HG03139 (cell line): Measurements from ENCODE around the gene UPK3BL1.
"Not testable (repeated sequence)": the region's sequence is repeated elsewhere in the genome, so short reads cannot be mapped to it uniquely, and the experiment has no call there.

Source experiments
- ATAC-seq: cut with Tn5 transposase; IDR thresholded peaks from one replicate; pipeline ENCODE4 v1.9.1; 2021; ENCODE audit not compliant: unreplicated experiment

UPK3BL1 gene, protein sequence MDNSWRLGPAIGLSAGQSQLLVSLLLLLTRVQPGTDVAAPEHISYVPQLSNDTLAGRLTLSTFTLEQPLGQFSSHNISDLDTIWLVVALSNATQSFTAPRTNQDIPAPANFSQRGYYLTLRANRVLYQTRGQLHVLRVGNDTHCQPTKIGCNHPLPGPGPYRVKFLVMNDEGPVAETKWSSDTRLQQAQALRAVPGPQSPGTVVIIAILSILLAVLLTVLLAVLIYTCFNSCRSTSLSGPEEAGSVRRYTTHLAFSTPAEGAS

DNA sequence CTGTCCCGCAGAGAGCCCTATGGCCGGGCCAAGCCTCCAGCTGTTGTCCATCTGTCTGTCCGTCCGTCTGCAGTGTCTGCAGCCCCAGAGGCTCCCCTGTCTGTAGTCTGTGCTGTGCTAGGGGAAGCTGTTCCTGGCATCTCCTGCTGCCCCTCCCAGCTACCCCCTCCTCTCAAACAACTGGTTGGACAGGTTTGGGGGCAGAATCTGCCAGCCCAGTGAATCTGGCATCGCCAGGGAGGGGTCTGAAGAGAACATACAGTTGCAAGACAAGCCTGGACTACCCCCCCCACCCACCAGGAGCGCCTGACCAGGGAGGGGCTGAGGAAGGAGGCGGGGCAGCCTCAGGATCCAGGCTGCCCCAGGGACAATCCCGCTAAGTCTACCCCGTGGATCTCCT lies at the start of gene UPK3BL1:
Gene UPK3BL1, minus strand, starts transcription at position 101 of the 400 bp plus-strand sequence. Its CDS starts 50 bp downstream, at position 51.
- not testable (repeated sequence) for ATAC-seq

DNA sequence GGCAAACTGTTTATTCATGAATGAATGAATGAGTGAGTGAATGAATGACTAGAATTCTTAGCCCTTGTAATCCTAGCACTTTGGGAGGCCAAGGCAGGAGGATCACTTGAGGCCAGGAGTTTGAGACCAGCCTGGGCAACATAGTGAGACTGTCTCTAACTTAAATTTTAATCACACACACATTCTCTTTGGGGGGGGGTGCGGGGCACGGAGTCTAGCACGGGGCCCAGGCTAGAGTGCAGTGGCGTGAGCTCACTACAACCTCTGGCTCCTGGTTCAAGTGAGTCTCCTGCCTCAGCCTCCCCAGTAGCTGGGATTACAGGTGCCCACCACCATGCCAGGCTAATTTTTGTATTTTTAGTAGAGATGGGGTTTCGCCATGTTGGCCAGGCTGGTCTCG lies 48.0 kb upstream of the UPK3BL1 start:
- not testable (repeated sequence) for ATAC-seq

DNA sequence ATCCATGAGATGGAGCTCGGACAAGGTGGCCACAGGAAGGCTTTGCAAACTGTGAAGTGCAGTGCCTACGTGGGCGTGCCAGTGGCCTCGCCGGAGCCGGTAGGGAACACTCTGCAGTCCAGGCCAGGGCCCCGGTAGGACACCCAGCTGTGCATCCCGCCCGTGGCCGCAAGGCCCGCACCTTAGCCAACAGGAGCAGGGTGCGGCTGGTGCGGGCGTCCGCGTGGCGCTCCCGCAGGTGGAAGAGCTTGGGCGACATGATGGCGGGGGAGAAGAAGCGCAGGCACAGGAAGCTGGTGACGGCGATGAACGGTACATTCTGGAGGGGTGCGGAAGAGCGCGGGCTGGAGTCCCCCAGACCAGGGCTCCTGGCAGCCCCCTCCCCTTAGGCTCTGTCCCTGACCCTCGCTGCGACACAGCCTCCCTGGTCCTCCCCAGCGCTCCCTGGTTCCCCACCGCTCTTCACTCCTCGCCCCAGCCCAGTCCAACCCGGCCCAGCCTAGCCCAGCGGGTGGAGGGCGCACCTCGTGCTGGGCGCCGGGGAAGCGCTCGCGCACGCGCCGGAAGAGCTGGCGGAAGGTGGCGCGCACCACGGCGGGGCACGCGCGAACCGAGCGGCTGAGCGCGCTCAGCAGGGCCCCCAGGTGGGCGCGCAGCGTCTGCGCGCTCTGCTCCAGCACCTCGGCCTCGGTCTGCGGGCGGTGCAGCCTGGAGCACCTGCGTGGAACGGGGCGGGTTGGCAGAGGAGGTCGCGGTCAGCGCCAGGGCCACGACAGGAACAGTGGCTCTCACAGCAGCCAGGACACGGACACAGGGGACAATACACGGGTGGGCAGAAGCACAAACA lies 47.1 kb upstream of the UPK3BL1 start:
- ATAC-seq: peak; percentile 63

DNA sequence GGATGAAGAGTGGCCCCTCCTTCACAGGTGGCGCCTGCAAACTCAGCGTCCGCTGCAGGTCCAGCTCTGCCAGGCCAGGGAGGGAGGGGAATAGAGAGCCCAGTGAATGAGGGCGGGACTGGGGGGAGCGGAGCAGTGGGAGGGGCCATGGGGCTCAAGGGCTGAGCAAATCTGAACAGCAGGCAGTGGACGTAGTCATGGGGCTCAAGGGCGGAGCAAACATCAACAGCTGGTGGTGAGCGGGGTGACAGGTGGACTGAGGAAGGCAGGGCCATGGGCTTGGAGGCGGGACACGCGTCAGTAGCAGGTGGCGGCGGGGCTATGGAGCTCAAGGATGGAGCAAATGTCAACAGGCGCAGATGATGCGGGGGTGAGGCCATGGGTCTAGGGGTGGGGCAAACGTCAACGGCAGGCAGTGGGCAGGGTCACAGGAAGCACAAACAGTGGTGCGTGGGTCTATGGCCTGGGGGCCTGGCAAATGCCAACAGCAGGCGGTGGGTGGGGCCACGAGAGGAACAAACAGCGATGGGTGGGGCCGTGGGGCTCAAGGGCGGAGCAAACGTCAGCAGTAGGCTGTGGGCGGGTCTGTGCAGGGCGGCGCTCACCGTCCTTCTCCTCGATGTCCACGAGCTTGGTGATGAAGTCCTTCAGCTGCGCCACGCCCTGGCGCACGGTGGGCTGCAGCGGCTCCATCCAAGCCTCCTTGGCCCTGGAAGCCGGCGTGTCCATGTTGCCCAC lies 45.9 kb upstream of the UPK3BL1 start:
- peak; percentile 72 for ATAC-seq

DNA sequence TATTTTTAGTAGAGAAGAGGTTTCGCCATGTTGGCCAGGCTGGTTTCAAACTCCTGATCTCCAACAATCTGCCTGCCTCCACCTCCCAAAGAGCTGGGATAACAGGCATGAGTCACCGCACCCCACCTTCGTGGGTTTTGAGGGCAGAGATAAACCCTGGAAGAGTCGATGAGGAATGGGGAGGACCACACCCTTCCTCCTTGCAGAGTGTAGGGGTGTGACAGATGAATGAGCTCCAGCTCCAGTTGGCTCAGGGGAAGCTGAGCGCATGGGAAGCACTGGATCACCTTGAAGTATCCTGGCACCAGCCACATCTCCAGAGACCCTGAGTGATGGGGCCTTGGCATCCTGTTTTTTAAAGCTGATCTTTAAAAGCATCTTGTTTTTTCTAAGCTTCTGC lies 40.0 kb upstream of the UPK3BL1 start:
- ATAC-seq: not testable (repeated sequence)

DNA sequence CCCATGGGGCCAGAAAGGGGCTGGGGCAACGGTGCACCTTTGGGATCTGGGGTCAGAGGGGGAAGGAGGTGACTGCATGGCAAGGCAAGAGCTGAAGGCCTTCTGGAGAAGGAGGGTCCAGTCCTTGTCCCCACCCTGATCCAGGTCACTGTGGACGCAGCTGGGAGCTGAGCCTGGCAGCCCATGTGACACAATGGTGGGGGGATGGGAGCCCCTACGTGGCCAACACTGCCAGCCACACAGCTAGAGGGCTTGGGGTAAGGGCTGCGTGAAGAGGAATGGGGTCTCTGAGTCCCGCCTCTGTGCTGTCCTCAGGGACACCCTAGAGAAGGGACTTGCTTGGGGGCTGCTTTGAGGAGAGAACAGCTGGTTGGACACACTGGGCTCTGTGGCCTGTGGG lies 38.2 kb upstream of the UPK3BL1 start:
- not testable (repeated sequence) for ATAC-seq

DNA sequence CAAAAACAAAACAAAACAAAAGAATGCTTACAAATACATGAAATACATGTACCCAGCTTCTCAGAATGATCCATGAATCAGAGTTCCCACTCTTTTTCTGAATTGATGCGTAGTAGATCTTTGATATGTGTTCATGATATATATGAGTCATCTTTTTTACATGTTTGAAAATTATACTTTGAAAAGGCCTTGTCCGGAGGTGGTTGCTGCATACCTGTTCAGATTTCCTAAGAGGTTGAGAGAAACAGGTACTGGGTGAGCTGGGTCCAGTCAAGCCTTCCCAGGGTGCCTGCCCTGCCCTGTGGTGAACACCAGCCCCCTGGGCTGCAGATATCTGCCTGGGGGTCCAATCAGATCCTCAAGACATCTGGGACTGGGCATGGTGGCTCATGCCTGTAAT lies 33.0 kb upstream of the UPK3BL1 start:
- not testable (repeated sequence) for ATAC-seq

DNA sequence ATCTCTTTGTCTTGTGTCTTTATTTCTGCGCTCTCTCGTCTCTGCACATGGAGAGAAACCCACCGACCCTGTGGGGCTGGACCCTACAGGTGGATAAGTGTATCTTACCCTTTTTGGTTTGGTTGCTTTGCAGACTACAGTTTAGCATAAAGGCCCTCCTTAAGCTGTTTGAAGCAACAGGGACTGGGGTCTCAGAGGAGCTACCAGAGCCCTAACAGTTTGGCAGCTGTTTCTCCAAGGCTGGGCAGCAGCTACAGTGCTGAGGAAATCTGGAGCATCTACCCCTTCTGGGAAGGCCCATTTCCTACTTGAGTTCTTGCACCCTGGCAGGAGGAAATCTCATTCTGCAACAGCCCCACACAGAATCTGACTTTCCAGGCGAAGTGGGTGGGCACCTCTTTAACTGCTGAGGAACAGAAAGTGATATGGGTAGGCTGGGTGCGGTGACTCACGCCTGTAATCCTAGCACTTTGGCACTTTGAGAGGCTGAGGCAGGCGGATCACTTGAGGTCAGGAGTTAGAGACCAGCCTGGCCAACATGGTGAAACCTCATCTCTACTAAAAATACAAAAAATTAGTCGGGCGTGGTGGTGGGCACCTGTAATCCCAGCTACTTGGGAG lies 31.0 kb upstream of the UPK3BL1 start:
- not testable (repeated sequence) for ATAC-seq

DNA sequence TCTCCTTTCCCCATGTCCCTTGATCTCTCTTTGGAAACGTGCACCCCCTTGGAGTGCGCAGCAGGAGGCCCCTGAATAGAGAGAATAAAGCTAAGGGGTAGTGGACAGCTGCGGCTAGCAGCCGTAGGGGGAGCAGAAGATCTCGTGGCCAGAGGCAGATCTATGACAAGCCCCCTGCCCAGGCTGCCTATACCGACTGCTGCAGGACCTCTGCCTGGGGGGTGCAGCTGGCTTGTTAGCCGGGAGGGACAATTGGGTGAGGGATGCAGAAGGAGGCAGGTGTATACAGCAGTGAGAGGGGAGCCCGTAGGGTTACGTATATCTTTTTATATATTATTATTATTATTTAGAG lies 29.3 kb upstream of the UPK3BL1 start:
- peak; percentile 22 for ATAC-seq

DNA sequence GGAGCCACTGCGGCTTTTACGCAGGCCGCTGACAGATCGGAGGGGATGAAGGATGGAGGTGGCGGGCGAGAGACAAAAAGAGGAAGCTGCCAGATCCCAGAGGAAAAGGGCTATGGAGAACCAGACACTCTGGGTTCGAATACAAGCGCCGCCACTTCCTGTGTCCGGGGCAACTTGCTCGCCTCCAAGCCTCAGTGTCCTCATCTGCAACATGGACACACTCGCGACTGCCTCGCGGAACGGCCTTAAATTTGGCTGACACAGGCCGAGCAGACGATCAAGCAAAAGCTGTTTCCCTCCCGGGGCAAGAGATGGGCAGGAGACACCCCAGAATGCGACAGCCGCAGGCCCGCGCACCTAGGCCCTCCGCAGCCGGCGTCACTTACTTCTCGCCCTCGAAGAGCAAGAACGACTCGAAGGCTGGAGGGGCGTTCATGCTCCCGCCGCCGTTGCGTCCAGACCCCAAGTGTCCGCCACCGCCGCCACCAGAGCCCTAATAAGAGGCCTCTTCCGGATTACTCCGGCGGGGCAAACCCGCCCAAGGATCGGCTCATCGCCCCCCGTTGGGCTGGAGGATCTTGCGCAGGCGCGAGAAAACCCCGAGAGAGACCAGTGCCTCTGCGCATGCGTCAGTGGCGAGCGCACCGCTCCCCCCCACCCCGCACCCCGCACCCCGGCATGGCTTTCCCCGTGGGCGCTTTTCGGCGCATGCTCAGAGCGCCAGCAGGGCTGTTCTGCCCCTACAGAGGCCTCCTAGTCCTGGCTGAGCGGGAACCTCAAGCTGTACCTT lies 28.8 kb upstream of the UPK3BL1 start, which contains the start of gene POLR2J2:
Gene POLR2J2, minus strand, starts transcription at position 498 of the 790 bp plus-strand sequence. Its CDS starts 62 bp downstream, at position 436.
- peak; percentile 58 for ATAC-seq

DNA sequence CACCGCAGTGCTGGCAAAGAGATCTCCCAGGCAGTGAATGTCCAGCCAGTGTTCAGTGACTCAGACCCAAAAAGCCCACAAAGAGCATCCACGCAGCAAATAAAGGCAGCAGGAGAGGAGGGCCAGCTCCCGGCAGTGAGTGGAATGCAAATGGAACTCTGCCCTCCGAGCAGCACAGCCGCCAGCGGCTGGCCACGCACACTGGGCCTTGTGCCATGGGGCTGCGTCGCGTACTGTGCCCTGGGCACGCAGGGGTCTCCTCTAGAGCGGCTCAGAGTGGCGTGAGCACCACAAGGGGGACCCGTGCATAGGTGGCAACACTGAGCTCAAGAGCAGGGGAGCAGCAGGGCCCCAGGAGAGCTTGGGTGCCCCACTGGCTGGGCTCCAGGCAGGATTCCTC lies 24.9 kb upstream of the UPK3BL1 start:
- ATAC-seq: not testable (repeated sequence)

DNA sequence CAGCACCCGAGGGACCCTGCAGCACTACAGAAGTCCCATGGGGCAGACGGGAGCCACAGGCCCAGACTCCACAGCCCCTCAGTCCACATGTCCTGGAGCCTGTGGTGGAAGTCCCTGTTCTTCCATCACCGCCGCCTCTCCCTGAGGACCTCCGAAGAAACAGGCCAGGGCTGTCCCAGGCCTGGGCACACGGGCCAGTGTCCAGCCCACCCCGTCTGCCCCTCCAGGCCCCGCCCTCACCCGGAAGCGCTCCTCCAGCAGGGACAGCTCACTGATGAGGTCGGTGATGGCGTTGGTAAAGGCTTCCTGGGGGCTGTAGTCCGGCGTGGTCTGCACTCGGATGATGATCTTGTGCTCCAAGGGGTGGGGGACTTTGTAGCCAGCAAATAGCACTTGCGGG lies 24.3 kb upstream of the UPK3BL1 start:
- ATAC-seq: not testable (repeated sequence)

DNA sequence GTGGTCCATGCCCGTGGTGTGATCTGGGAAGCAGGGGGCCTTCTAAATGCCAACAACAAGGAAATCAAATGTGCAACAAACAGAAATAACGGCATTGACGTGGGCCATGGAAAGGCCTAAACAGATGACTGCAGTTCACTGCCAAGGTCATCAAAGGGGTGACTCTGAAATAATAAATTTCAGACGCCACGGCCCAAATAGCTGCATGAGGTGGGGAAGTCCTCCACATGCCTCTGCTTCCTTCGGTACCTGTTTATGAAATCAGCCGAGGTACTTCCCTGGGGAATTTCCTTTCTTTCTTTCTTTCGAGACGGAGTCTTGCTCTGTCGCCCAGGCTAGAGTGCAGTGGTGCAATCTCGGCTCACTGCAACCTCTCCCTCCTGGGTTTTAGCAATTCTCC lies 22.2 kb upstream of the UPK3BL1 start:
- not testable (repeated sequence) for ATAC-seq

DNA sequence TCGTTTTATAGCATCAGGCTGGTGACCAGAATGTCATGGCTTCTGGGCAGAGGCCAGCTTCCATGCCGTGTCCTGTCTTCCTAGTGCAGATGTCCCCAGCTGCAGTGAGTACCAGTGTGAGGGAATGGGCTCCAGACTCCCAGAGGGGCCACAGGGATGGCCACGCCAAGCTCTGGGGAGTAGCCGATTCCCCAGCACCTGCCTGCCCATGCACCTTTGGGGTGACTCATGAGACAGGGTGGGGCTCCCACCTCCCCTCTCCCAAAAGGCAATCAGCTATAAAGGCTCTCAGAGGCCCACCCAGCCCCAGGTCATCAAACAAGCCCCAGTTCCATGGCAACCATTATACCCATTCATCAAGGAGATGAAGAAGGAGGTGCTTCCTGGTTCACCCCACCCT lies 7.3 kb upstream of the UPK3BL1 start, which contains the start of gene SPDYE2B:
Gene SPDYE2B, plus strand, starts transcription at position 396 of the 400 bp plus-strand sequence. CDS start 2,030 bp downstream, outside the sequence.
- not testable (repeated sequence) for ATAC-seq

DNA sequence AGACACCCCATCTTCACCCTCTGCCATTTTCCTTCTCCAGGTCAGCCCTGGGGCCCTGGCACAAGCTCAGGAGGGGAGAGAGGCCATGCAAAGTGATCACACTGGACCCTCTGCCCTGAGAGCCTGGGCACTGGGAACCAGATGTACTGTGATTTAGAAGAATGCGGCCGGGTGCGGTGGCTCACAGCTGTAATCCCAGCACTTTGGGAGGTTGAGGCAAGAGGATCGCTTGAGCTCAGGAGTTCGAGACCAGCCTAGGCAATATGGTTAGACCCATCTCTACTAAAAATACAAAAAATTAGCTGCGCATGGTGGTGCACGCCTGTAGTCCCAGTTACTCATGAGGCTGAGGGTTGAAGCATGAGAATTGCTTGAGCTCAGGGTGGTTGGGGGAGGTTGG lies 5.2 kb upstream of the UPK3BL1 start:
- not testable (repeated sequence) for ATAC-seq

DNA sequence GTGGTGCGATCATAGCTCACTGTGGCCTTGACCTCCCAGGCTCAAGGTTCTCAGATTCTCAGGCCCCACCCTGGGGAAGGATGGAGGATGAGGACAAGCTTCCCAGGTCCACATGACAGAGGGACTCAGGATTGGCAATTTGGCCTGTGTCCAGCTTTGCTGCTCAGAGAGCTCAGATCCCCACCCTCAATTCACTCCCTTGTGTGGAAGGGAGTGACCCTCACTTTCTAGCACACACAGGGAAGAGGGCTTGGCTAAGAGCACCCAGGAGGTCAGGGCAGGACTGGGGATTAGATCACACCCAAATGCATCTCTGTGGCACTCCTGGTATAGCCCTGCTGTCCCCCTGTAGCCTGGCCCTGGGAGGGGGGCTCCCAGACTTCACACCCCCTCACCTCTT lies 813 bp upstream of the UPK3BL1 start:
- ATAC-seq: not testable (repeated sequence)

DNA sequence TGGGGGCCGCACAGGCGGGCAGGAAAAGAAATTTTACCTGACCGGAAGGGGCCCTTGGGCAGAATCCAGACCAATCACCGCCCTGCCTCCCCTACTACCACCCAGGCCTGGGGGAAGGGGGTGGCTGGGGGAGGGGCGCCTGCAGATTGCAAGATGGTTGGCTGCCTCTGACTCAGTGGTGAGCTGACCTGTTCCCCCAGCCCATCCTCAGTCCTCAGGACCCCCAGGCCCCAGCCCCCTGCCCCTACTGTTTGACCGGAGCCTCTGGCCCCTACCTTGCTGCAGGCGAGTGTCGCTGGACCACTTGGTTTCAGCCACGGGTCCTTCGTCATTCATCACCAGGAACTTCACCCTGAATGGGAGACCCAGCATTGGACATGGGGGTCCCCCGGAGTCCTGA lies 3.7 kb downstream of the UPK3BL1 start:
- ATAC-seq: not testable (repeated sequence)

DNA sequence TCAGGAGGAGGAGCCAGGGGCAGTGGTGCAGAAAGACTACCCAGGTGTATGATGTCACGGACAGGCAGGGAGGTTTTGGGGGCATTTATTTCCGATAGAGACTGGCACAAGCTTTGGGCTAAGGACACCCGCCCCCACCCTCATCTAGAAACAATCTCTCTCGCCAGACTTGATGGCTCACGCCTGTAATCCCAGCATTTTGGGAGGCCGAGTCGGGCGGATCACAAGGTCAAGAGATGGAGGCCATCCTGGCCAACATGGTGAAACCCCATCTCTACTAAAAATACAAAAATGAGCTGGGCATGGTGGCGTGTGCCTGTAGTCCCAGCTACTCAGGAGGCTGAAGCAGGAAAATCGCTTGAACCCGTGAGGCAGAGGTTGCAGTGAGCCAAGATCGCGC lies 5.6 kb downstream of the UPK3BL1 start:
- ATAC-seq: not testable (repeated sequence)

DNA sequence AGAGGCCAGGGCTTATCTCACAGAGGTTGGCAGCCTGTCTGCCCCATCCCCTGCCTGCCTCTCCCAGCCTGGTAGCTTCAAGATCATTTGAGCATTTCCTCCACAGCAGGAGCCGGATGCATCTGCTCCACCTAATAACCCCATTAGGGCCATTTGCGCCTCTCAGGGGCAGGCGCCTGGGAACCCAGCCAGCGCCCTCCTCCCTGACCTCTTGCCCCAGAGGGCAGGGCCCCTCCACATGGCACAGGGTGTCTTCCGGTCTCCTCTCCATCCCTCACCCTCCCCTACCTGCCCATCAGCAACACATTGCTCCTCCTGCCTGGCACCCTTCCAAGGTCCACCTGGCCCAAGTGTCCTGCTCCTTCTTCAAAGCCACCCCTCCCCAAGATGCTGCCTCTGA lies 7.2 kb downstream of the UPK3BL1 start:
- ATAC-seq: not testable (repeated sequence)

DNA sequence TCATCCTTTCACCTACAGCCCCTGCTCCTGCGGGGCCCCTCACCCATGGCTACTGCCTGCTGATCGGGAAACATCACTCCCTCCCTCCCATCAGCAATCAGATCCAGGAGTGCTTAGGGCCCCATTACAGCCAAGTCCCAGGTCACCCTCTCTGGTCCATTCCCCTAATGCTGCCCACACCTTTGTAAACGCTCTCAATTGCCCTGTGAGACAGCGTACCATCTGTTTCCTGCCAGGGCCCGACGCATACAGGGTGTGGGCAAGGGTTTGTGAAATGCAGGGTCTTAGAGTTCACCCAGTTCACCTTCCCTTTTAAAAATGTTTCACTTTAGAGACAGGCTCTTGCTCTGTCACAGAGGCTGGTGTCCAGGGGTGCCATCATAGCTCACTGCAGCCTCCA lies 8.3 kb downstream of the UPK3BL1 start:
- ATAC-seq: not testable (repeated sequence)
